AG09309 (cell line): ENCODE results near the gene ELP1.

Experiments used
- DNase-seq: peaks from one replicate; pipeline ENCODE4 v3.0.0-alpha.2; 2010; ENCODE audit warnings: low read depth
- H3K4me3 ChIP-seq: 2 replicates; pipeline ENCODE4 v1.5.1; 2011; ENCODE audit warnings: mild to moderate bottlenecking, low read depth, low read length, moderate library complexity; ENCODE audit not compliant: control insufficient read depth
- CTCF ChIP-seq: IDR thresholded peaks from 2 replicates; pipeline ENCODE4 v1.5.1; 2011; ENCODE audit warnings: mild to moderate bottlenecking, low read depth, low read length, inconsistent platforms; ENCODE audit not compliant: insufficient read depth, control insufficient read depth; ENCODE audit errors: missing control alignments

Gene ELP1

GRCh38 chr9:108953983-108954574, 20.2 kb upstream of the ELP1 start:
- H3K4me3 ChIP-seq = no peak overlapping the region
- TF ChIP-seq CTCF = peak; percentile 50
- peak; percentile 29 for DNase-seq

GRCh38 chr9:108951578-108951977, 17.7 kb upstream of the ELP1 start:
- no peak for TF ChIP-seq CTCF
- H3K4me3 ChIP-seq = no peak overlapping the region
- DNase-seq = no peak

- no peak for DNase-seq
- no peak overlapping the region for H3K4me3 ChIP-seq
- no peak for TF ChIP-seq CTCF
Measured at GRCh38 chr9:108950168-108950567, 16.2 kb upstream of the ELP1 start.

- no peak for DNase-seq
- no peak overlapping the region for H3K4me3 ChIP-seq
- TF ChIP-seq CTCF = no peak
Measured at GRCh38 chr9:108939975-108940374, 6.1 kb upstream of the ELP1 start.

- H3K4me3 ChIP-seq = no peak overlapping the region
- DNase-seq = no peak
- no peak for TF ChIP-seq CTCF
Measured at GRCh38 chr9:108937561-108938305, 3.8 kb upstream of the ELP1 start.

- no peak for TF ChIP-seq CTCF
- peak within 1 kb of the TSS; percentile 61 for H3K4me3 ChIP-seq
- DNase-seq = peak; percentile 39
Measured at GRCh38 chr9:108934323-108934893, 484 bp upstream of the ELP1 start, which contains the start of gene ABITRAM. TSS of gene ABITRAM (plus strand) at chr9:108934400. CDS start at chr9:108934487, 87 bp downstream.
